NCI-H446 treated with DMSO at 0.1 percent for 48 hours (cell line): ENCODE data around the gene POFUT1.
"Not testable (repeated sequence)": the region's sequence is repeated elsewhere in the genome, so short reads cannot be mapped to it uniquely, and the experiment has no call there.

Source experiments
- DNase-seq: peaks from one replicate; lab custom pipeline; 2025; lab: John Stamatoyannopoulos, UW

Gene POFUT1

GRCh38 chr20:32234135-32234808, 26.6 kb downstream of the POFUT1 start:
- DNase-seq = no peak

- no peak for DNase-seq
These were observed 27.8 kb downstream of the POFUT1 start for GRCh38 chr20:32235331-32236047.

GRCh38 chr20:32236048-32236533, 28.4 kb downstream of the POFUT1 start:
- no peak for DNase-seq

GRCh38 chr20:32236819-32237218, 29.1 kb downstream of the POFUT1 start:
- no peak for DNase-seq

GRCh38 chr20:32237419-32237818, 29.7 kb downstream of the POFUT1 start:
- DNase-seq = no peak

- no peak for DNase-seq
These were observed 31.1 kb downstream of the POFUT1 start for GRCh38 chr20:32238483-32239425.

- DNase-seq = no peak
These were observed 32.5 kb downstream of the POFUT1 start for GRCh38 chr20:32240205-32240604.

GRCh38 chr20:32241807-32242206, 34.1 kb downstream of the POFUT1 start:
- DNase-seq = no peak

GRCh38 chr20:32244150-32244823, 36.6 kb downstream of the POFUT1 start:
- no peak for DNase-seq

GRCh38 chr20:32244959-32245358, 37.3 kb downstream of the POFUT1 start:
- DNase-seq = no peak

- DNase-seq = not testable (repeated sequence)
These were observed 38.5 kb downstream of the POFUT1 start for GRCh38 chr20:32246208-32246607.

GRCh38 chr20:32248043-32248442, 40.4 kb downstream of the POFUT1 start:
- no peak for DNase-seq

GRCh38 chr20:32249030-32249738, 41.5 kb downstream of the POFUT1 start:
- DNase-seq = no peak

- DNase-seq = no peak
These were observed 43.8 kb downstream of the POFUT1 start for GRCh38 chr20:32251470-32251869.

GRCh38 chr20:32252189-32252588, 44.5 kb downstream of the POFUT1 start:
- DNase-seq = no peak

GRCh38 chr20:32260973-32261372, 53.3 kb downstream of the POFUT1 start:
- not testable (repeated sequence) for DNase-seq

GRCh38 chr20:32261644-32262043, 54.0 kb downstream of the POFUT1 start:
- no peak for DNase-seq

- DNase-seq = no peak
These were observed 55.8 kb downstream of the POFUT1 start for GRCh38 chr20:32263398-32263954.

GRCh38 chr20:32271620-32272019, 63.9 kb downstream of the POFUT1 start:
- DNase-seq = peak; percentile 44

- DNase-seq = no peak
These were observed 66.7 kb downstream of the POFUT1 start for GRCh38 chr20:32274359-32274758.

- DNase-seq = not testable (repeated sequence)
These were observed 67.5 kb downstream of the POFUT1 start for GRCh38 chr20:32275163-32275562.
